HepG2 (cell line): ENCODE measurements around the gene PRKAR1B.

Experiments
- ARNT ChIP-seq: fragments of 450-650 bp; IDR thresholded peaks from 2 replicates; pipeline ENCODE4 v1.6.1; 2017
- JUN ChIP-seq: sonication (generic); formaldehyde crosslinking; IDR thresholded peaks from 2 replicates; pipeline ENCODE4 v1.4.0; 2020; ENCODE audit warnings: mild to moderate bottlenecking, missing genetic modification reagents
- MAFK ChIP-seq, 2 experiments: IDR thresholded peaks in 1 of 2; conservative IDR thresholded peaks in 1 of 2; 2 replicates each; pipeline ENCODE4 v1.6.1; 2011; ENCODE audit warnings: improper control_type of control experiment in 2 of 2, low read length in 2 of 2
- POLR2AphosphoS5 ChIP-seq: IDR thresholded peaks from 2 replicates; pipeline ENCODE4 v1.6.1; 2012; ENCODE audit warnings: low read depth, low read length
- SP1 ChIP-seq, 2 experiments: fragments of 450-650 bp in 1 of 2; sonication (generic) in 1 of 2; formaldehyde crosslinking in 1 of 2; IDR thresholded peaks; 2 replicates each; pipeline versions ENCODE4 v1.4.0 to v1.6.1; 2016 to 2020; ENCODE audit warnings: missing genetic modification reagents in 1 of 2
- YY1 ChIP-seq: IDR thresholded peaks from 2 replicates; pipeline ENCODE4 v1.6.1; 2011; ENCODE audit warnings: low read length, low read depth, moderate library complexity, mild to moderate bottlenecking; ENCODE audit not compliant: insufficient read depth, insufficient replicate concordance
- ZC3H13 ChIP-seq: sonication (generic); formaldehyde crosslinking; IDR thresholded peaks from 2 replicates; pipeline ENCODE4 v1.8.1; 2023; ENCODE audit warnings: mild to moderate bottlenecking, missing genetic modification reagents, moderate library complexity
- TF ChIP-seq, protein P1 (sequence below): sonication (generic); formaldehyde crosslinking; IDR thresholded peaks from 2 replicates; pipeline ENCODE4 v1.4.0; 2020; ENCODE audit warnings: missing genetic modification reagents
- TF ChIP-seq, protein P2 (sequence below): sonication (generic); formaldehyde crosslinking; IDR thresholded peaks from 2 replicates; pipeline ENCODE4 v1.5.0; 2020; ENCODE audit warnings: mild to moderate bottlenecking, missing genetic modification reagents, moderate library complexity
- TF ChIP-seq, protein P3 (sequence below): sonication (generic); formaldehyde crosslinking; IDR thresholded peaks from 2 replicates; pipeline ENCODE4 v1.5.1; 2020; ENCODE audit warnings: missing genetic modification reagents, mild to moderate bottlenecking, borderline replicate concordance
- TF ChIP-seq, protein P4 (sequence below): sonication (generic); formaldehyde crosslinking; IDR thresholded peaks from 2 replicates; pipeline ENCODE4 v1.5.0; 2020; ENCODE audit warnings: missing genetic modification reagents
- TF ChIP-seq, protein P5 (sequence below): sonication (generic); formaldehyde crosslinking; IDR thresholded peaks from 2 replicates; pipeline ENCODE4 v1.4.0; 2020; ENCODE audit warnings: missing genetic modification reagents
- TF ChIP-seq, protein P6 (sequence below), 2 experiments: IDR thresholded peaks; 2 replicates each; pipeline ENCODE4 v1.6.1; 2011 to 2012; ENCODE audit warnings: low read length in 2 of 2, borderline replicate concordance in 1 of 2, low read depth in 1 of 2, mild to moderate bottlenecking in 1 of 2, moderate library complexity in 1 of 2

DNA sequence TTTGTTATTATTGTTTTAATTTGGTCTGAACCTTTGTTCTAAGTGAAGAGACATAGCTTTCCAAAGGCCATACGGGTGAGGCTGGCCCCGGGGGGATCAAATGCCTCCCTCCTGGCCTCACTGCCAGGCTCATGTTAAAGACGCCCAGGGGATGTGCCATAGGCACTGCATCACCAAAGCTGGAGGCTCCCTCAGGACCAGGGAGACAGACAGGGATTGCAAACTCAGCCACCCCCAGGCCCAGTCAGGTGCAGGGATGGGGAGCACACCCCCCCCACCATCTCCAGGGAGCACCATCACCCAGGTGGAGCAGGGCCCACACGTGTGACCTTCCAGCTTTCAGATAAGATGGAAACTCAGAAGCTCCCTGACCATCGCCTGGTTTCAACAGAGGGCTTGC lies 96.5 kb downstream of the PRKAR1B start:
- TF ChIP-seq, protein P1, sequence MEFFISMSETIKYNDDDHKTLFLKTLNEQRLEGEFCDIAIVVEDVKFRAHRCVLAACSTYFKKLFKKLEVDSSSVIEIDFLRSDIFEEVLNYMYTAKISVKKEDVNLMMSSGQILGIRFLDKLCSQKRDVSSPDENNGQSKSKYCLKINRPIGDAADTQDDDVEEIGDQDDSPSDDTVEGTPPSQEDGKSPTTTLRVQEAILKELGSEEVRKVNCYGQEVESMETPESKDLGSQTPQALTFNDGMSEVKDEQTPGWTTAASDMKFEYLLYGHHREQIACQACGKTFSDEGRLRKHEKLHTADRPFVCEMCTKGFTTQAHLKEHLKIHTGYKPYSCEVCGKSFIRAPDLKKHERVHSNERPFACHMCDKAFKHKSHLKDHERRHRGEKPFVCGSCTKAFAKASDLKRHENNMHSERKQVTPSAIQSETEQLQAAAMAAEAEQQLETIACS (CRISPR knock-in tag) = no peak
- TF ChIP-seq ARNT (no peak), YY1 (no peak), POLR2AphosphoS5 (no peak), JUN (CRISPR knock-in tag) (no peak), MAFK (conservative IDR thresholded peaks at IDR 0.05 in 1 of 2, IDR thresholded peaks at IDR 0.05 in 1 of 2; ENCODE audit: low read length in 2 of 2) (no peak), SP1 (IDR thresholded peaks at IDR 0.05) (no peak), SP1 (CRISPR knock-in tag; IDR thresholded peaks at IDR 0.05) (no peak), ZC3H13 (CRISPR knock-in tag) (no peak)
- TF ChIP-seq, protein P2, sequence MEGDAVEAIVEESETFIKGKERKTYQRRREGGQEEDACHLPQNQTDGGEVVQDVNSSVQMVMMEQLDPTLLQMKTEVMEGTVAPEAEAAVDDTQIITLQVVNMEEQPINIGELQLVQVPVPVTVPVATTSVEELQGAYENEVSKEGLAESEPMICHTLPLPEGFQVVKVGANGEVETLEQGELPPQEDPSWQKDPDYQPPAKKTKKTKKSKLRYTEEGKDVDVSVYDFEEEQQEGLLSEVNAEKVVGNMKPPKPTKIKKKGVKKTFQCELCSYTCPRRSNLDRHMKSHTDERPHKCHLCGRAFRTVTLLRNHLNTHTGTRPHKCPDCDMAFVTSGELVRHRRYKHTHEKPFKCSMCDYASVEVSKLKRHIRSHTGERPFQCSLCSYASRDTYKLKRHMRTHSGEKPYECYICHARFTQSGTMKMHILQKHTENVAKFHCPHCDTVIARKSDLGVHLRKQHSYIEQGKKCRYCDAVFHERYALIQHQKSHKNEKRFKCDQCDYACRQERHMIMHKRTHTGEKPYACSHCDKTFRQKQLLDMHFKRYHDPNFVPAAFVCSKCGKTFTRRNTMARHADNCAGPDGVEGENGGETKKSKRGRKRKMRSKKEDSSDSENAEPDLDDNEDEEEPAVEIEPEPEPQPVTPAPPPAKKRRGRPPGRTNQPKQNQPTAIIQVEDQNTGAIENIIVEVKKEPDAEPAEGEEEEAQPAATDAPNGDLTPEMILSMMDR (CRISPR knock-in tag) = no peak
- TF ChIP-seq, protein P3, sequence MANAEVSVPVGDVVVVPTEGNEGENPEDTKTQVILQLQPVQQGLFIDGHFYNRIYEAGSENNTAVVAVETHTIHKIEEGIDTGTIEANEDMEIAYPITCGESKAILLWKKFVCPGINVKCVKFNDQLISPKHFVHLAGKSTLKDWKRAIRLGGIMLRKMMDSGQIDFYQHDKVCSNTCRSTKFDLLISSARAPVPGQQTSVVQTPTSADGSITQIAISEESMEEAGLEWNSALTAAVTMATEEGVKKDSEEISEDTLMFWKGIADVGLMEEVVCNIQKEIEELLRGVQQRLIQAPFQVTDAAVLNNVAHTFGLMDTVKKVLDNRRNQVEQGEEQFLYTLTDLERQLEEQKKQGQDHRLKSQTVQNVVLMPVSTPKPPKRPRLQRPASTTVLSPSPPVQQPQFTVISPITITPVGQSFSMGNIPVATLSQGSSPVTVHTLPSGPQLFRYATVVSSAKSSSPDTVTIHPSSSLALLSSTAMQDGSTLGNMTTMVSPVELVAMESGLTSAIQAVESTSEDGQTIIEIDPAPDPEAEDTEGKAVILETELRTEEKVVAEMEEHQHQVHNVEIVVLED (CRISPR knock-in tag) = no peak
- TF ChIP-seq, protein P4, sequence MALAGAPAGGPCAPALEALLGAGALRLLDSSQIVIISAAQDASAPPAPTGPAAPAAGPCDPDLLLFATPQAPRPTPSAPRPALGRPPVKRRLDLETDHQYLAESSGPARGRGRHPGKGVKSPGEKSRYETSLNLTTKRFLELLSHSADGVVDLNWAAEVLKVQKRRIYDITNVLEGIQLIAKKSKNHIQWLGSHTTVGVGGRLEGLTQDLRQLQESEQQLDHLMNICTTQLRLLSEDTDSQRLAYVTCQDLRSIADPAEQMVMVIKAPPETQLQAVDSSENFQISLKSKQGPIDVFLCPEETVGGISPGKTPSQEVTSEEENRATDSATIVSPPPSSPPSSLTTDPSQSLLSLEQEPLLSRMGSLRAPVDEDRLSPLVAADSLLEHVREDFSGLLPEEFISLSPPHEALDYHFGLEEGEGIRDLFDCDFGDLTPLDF = no peak
- TF ChIP-seq, protein P5, sequence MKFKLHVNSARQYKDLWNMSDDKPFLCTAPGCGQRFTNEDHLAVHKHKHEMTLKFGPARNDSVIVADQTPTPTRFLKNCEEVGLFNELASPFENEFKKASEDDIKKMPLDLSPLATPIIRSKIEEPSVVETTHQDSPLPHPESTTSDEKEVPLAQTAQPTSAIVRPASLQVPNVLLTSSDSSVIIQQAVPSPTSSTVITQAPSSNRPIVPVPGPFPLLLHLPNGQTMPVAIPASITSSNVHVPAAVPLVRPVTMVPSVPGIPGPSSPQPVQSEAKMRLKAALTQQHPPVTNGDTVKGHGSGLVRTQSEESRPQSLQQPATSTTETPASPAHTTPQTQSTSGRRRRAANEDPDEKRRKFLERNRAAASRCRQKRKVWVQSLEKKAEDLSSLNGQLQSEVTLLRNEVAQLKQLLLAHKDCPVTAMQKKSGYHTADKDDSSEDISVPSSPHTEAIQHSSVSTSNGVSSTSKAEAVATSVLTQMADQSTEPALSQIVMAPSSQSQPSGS = no peak
- TF ChIP-seq, protein P6, sequence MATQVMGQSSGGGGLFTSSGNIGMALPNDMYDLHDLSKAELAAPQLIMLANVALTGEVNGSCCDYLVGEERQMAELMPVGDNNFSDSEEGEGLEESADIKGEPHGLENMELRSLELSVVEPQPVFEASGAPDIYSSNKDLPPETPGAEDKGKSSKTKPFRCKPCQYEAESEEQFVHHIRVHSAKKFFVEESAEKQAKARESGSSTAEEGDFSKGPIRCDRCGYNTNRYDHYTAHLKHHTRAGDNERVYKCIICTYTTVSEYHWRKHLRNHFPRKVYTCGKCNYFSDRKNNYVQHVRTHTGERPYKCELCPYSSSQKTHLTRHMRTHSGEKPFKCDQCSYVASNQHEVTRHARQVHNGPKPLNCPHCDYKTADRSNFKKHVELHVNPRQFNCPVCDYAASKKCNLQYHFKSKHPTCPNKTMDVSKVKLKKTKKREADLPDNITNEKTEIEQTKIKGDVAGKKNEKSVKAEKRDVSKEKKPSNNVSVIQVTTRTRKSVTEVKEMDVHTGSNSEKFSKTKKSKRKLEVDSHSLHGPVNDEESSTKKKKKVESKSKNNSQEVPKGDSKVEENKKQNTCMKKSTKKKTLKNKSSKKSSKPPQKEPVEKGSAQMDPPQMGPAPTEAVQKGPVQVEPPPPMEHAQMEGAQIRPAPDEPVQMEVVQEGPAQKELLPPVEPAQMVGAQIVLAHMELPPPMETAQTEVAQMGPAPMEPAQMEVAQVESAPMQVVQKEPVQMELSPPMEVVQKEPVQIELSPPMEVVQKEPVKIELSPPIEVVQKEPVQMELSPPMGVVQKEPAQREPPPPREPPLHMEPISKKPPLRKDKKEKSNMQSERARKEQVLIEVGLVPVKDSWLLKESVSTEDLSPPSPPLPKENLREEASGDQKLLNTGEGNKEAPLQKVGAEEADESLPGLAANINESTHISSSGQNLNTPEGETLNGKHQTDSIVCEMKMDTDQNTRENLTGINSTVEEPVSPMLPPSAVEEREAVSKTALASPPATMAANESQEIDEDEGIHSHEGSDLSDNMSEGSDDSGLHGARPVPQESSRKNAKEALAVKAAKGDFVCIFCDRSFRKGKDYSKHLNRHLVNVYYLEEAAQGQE (IDR thresholded peaks at IDR 0.05; ENCODE audit: borderline replicate concordance in 1 of 2, low read depth in 1 of 2, low read length in 2 of 2) = no peak
